Measurements from ENCODE around the gene PLD6.

The PLD6 gene

GRCh38 chr17:17226451-17227265, 20.5 kb upstream of the PLD6 start:
- Histone ChIP-seq H3K4me3 (ENCODE audit: insufficient read depth, low read depth, low read length) (no peak overlapping the region), H3K36me3 (ENCODE audit: control insufficient read depth, insufficient read depth, low read length) (peaks cover 52% of the 10 kb centered on the region), H3K9me3 (ENCODE audit: control insufficient read depth, low read length) (no peaks in the 10 kb centered on the region), H3K4me1 (ENCODE audit: control insufficient read depth, insufficient read depth, low read length) (no peaks in the 10 kb centered on the region), H3K27me3 (ENCODE audit: control insufficient read depth, insufficient read depth, low read length, poor library complexity, severe bottlenecking) (no peaks in the 10 kb centered on the region), H3K27ac (ENCODE audit: insufficient read depth, low read depth, low read length, poor library complexity, severe bottlenecking) (no peak overlapping the region)
- WGBS, 2 experiments: 95 to 96% methylated on average over 16 of the region's 16 CpGs

DNA sequence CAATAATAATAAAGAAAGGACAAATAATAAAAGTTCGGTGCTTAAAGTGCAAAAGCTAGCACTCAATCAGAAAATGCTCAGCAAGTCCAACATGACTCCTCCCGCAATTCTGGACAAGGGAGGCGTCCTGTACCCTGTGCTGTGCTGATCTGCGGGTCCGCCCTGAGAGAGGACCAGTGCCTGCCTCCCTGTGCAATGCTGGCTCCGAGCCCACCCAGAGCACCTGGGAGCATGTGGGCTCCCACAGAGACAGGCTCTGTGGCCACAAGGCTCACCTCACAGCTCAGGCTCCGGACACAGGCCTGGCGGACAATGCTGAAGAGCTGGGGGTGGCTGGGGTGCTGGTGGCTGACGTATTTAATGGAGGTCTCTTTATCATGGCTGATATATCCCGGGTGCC, 19.8 kb upstream of the PLD6 start:
- Histone ChIP-seq H3K36me3 (ENCODE audit: control insufficient read depth, insufficient read depth, low read length) (peaks cover 47% of the 10 kb centered on the region), H3K9me3 (ENCODE audit: control insufficient read depth, low read length) (no peaks in the 10 kb centered on the region), H3K4me3 (ENCODE audit: insufficient read depth, low read depth, low read length) (no peak overlapping the region), H3K27me3 (ENCODE audit: control insufficient read depth, insufficient read depth, low read length, poor library complexity, severe bottlenecking) (no peaks in the 10 kb centered on the region), H3K27ac (ENCODE audit: insufficient read depth, low read depth, low read length, poor library complexity, severe bottlenecking) (no peak overlapping the region), H3K4me1 (ENCODE audit: control insufficient read depth, insufficient read depth, low read length) (no peaks in the 10 kb centered on the region)
- WGBS, 2 experiments: 92 to 95% methylated on average over 10 of the region's 10 CpGs

- Histone ChIP-seq H3K4me3 (ENCODE audit: insufficient read depth, low read depth, low read length) (no peak overlapping the region), H3K27ac (ENCODE audit: insufficient read depth, low read depth, low read length, poor library complexity, severe bottlenecking) (no peak overlapping the region), H3K27me3 (ENCODE audit: control insufficient read depth, insufficient read depth, low read length, poor library complexity, severe bottlenecking) (no peaks in the 10 kb centered on the region), H3K9me3 (ENCODE audit: control insufficient read depth, low read length) (no peaks in the 10 kb centered on the region), H3K4me1 (ENCODE audit: control insufficient read depth, insufficient read depth, low read length) (no peaks in the 10 kb centered on the region), H3K36me3 (ENCODE audit: control insufficient read depth, insufficient read depth, low read length) (peaks cover 52% of the 10 kb centered on the region)
- WGBS, 2 experiments: 93 to 94% methylated on average over 8 of the region's 8 CpGs
Measured at GRCh38 chr17:17224137-17224536, 18.0 kb upstream of the PLD6 start.

DNA sequence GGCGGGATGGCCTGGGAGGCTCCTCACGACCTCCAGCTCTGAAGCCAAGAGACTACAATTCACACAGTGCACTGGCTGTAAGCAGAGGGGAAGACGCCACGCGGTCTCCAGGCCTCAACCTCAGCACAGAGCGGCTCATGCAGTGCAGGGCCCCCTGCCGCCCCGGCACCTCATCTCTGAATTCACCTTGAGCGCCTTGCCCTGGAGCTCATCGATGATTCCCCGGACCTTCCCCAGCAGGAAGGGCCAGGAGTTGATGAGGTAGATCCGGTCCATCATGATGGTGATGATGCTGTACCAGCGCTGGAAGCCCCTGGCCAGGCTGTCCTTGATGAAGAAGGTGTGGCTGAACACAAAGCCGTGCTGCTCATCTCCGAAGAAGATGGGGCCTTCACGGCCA, 17.6 kb upstream of the PLD6 start:
- no peak overlapping the region for H3K27ac ChIP-seq (ENCODE audit: insufficient read depth, low read depth, low read length, poor library complexity, severe bottlenecking)
- H3K36me3 ChIP-seq (ENCODE audit: control insufficient read depth, insufficient read depth, low read length): peaks cover 51% of the 10 kb centered on the region
- H3K4me1 ChIP-seq (ENCODE audit: control insufficient read depth, insufficient read depth, low read length): no peaks in the 10 kb centered on the region
- H3K4me3 ChIP-seq (ENCODE audit: insufficient read depth, low read depth, low read length): no peak overlapping the region
- 92 to 93% methylated on average over 16 of the region's 16 CpGs for WGBS, 2 experiments
- H3K27me3 ChIP-seq (ENCODE audit: control insufficient read depth, insufficient read depth, low read length, poor library complexity, severe bottlenecking): no peaks in the 10 kb centered on the region
- H3K9me3 ChIP-seq (ENCODE audit: control insufficient read depth, low read length): no peaks in the 10 kb centered on the region

GRCh38 chr17:17221329-17221728, 15.2 kb upstream of the PLD6 start:
- no peaks in the 10 kb centered on the region for H3K9me3 ChIP-seq (ENCODE audit: control insufficient read depth, low read length)
- no peaks in the 10 kb centered on the region for H3K27me3 ChIP-seq (ENCODE audit: control insufficient read depth, insufficient read depth, low read length, poor library complexity, severe bottlenecking)
- peaks cover 49% of the 10 kb centered on the region for H3K36me3 ChIP-seq (ENCODE audit: control insufficient read depth, insufficient read depth, low read length)
- WGBS, 2 experiments: 96% methylated on average over 22 of the region's 22 CpGs
- no peaks in the 10 kb centered on the region for H3K4me1 ChIP-seq (ENCODE audit: control insufficient read depth, insufficient read depth, low read length)
- H3K4me3 ChIP-seq (ENCODE audit: insufficient read depth, low read depth, low read length): no peak overlapping the region
- no peak overlapping the region for H3K27ac ChIP-seq (ENCODE audit: insufficient read depth, low read depth, low read length, poor library complexity, severe bottlenecking)

DNA sequence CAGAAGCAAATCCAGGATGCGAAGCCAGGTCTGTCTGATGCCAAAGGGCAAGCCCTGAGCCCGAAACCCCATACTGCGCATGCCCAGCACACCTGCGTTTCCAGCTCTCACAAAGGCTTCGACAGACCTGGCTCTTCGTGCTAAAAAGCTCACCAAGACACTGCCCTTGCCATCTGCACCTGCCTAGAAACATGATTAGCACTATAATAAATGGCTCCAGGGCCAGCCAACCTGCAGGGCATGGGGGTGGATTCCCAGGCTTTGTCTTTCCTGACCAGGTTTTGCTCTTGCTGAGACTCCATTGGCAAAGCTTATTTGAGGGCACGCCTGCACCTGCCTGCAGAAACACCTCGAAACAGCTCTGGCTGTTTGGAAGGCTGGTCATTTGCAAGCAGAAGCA, 14.4 kb upstream of the PLD6 start:
- Histone ChIP-seq H3K4me1 (ENCODE audit: control insufficient read depth, insufficient read depth, low read length) (no peaks in the 10 kb centered on the region), H3K27me3 (ENCODE audit: control insufficient read depth, insufficient read depth, low read length, poor library complexity, severe bottlenecking) (no peaks in the 10 kb centered on the region), H3K4me3 (ENCODE audit: insufficient read depth, low read depth, low read length) (no peak overlapping the region), H3K36me3 (ENCODE audit: control insufficient read depth, insufficient read depth, low read length) (peaks cover 42% of the 10 kb centered on the region), H3K27ac (ENCODE audit: insufficient read depth, low read depth, low read length, poor library complexity, severe bottlenecking) (no peak overlapping the region), H3K9me3 (ENCODE audit: control insufficient read depth, low read length) (no peaks in the 10 kb centered on the region)
- WGBS, 2 experiments: 93 to 94% methylated on average over 8 of the region's 8 CpGs

DNA sequence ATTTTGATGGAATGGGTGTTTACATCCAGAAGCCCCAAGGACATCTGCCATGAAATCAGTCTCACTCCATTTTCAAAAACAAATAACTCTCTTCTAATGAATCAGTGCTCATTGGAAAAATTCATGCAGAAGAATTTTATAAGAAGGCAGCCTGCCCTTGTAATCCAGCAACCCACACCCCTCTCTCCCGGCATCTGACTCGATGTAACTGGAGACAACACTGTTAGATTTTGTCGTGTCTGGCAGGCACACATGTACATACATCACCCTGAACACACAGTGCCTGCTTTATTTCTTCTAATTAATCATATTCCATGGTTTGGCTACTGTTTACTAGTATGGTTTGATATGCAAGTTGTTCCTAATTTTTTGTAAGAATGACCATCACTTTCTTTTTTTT, 11.9 kb upstream of the PLD6 start:
- H3K36me3 ChIP-seq (ENCODE audit: control insufficient read depth, insufficient read depth, low read length): peaks cover 25% of the 10 kb centered on the region
- H3K4me1 ChIP-seq (ENCODE audit: control insufficient read depth, insufficient read depth, low read length): no peaks in the 10 kb centered on the region
- 93 to 96% methylated on average over 3 of the region's 3 CpGs for WGBS, 2 experiments

GRCh38 chr17:17216776-17217175, 10.6 kb upstream of the PLD6 start:
- H3K9me3 ChIP-seq (ENCODE audit: control insufficient read depth, low read length): no peaks in the 10 kb centered on the region
- 93 to 94% methylated on average over 16 of the region's 16 CpGs for WGBS, 2 experiments
- H3K27me3 ChIP-seq (ENCODE audit: control insufficient read depth, insufficient read depth, low read length, poor library complexity, severe bottlenecking): no peaks in the 10 kb centered on the region
- H3K36me3 ChIP-seq (ENCODE audit: control insufficient read depth, insufficient read depth, low read length): peaks cover 28% of the 10 kb centered on the region
- H3K4me1 ChIP-seq (ENCODE audit: control insufficient read depth, insufficient read depth, low read length): no peaks in the 10 kb centered on the region
- no peak overlapping the region for H3K27ac ChIP-seq (ENCODE audit: insufficient read depth, low read depth, low read length, poor library complexity, severe bottlenecking)
- no peak overlapping the region for H3K4me3 ChIP-seq (ENCODE audit: insufficient read depth, low read depth, low read length)

More for the DNA sequence above, 11.9 kb upstream of the PLD6 start:
- Histone ChIP-seq H3K9me3 (ENCODE audit: control insufficient read depth, low read length) (no peaks in the 10 kb centered on the region), H3K4me3 (ENCODE audit: insufficient read depth, low read depth, low read length) (no peak overlapping the region), H3K27me3 (ENCODE audit: control insufficient read depth, insufficient read depth, low read length, poor library complexity, severe bottlenecking) (no peaks in the 10 kb centered on the region), H3K27ac (ENCODE audit: insufficient read depth, low read depth, low read length, poor library complexity, severe bottlenecking) (no peak overlapping the region)

- no peak overlapping the region for H3K4me3 ChIP-seq (ENCODE audit: insufficient read depth, low read depth, low read length)
- H3K4me1 ChIP-seq (ENCODE audit: control insufficient read depth, insufficient read depth, low read length): no peaks in the 10 kb centered on the region
- H3K9me3 ChIP-seq (ENCODE audit: control insufficient read depth, low read length): no peaks in the 10 kb centered on the region
- no peaks in the 10 kb centered on the region for H3K27me3 ChIP-seq (ENCODE audit: control insufficient read depth, insufficient read depth, low read length, poor library complexity, severe bottlenecking)
- 96 to 97% methylated on average over 17 of the region's 17 CpGs for WGBS, 2 experiments
- no peak overlapping the region for H3K27ac ChIP-seq (ENCODE audit: insufficient read depth, low read depth, low read length, poor library complexity, severe bottlenecking)
- H3K36me3 ChIP-seq (ENCODE audit: control insufficient read depth, insufficient read depth, low read length): peaks cover 28% of the 10 kb centered on the region
Measured at GRCh38 chr17:17216236-17216635, 10.1 kb upstream of the PLD6 start.

DNA sequence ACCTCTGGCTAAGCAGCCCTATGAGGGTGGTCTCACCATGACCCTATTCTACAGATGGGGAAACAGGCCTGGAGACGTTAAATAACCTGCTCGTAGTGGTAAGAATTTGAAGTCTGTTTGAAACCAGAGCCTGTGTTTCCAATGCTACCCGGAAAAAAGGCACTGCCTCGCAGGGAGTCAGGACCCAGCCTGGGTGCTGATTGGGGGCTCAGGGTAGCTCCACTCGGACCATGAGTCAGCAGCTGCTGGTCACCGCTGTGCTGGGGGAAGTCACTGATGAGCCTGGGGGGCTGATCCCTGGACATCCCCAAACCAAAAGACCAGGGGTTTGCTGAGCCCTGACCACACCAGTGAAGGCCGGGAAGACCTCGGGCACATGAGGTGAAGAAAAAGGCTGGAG, 9.4 kb upstream of the PLD6 start:
- no peak overlapping the region for H3K27ac ChIP-seq (ENCODE audit: insufficient read depth, low read depth, low read length, poor library complexity, severe bottlenecking)
- H3K4me1 ChIP-seq (ENCODE audit: control insufficient read depth, insufficient read depth, low read length): no peaks in the 10 kb centered on the region
- peaks cover 28% of the 10 kb centered on the region for H3K36me3 ChIP-seq (ENCODE audit: control insufficient read depth, insufficient read depth, low read length)
- no peak overlapping the region for H3K4me3 ChIP-seq (ENCODE audit: insufficient read depth, low read depth, low read length)
- no peaks in the 10 kb centered on the region for H3K27me3 ChIP-seq (ENCODE audit: control insufficient read depth, insufficient read depth, low read length, poor library complexity, severe bottlenecking)
- H3K9me3 ChIP-seq (ENCODE audit: control insufficient read depth, low read length): no peaks in the 10 kb centered on the region
- 93 to 96% methylated on average over 8 of the region's 8 CpGs for WGBS, 2 experiments

Measured in ectodermal cell (in vitro differentiated cells).